ENCODE results near the gene TMEM126B.
A peak's percentile ranks its signal among the peaks of the same experiment; 100 is the strongest.

Gene TMEM126B

DNA sequence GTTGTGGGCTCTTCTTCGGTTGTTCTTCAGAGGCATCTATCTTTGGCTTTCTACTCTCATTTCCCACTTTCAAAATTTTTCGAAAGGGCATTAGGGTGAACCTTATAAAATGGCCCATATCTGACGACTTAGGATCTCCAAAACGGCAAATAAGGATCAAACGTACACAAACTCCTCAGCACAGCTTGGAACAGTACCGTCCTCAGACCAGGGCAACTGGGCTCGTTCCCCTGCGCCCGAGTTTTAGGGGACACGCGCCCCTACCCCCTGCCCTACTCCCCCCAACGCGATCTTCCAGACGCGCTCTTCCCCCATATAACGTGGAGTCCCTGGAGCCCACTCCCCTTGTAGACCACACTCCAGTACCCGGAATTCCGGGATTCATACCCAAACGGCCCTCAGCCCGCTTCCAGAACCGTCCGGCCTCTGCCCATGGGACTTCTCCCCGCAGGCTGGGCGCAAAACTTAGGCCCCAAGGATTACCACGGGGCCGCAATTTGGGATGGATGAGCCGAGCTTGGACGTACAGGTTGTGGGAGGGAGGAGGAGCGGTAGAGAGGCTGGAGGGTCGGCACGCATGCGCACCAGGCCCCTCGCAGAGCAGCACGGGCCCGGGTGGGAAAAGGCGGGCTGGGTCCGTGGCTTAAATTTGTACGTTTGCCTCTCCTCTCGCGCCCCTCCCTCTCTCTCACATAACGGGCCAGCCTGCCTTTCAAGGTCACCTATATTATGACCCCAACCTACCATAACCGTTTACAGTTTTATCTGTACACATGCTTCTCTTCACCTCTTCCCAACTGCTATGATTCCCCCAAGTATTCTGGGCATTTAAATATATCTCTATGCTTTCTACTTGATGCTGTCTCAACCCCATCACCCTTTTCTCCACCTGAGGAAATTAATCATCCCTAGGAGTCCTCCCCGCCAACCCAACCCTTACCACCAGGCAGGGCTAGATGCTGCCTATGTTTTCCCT is 54.2 kb downstream of the TMEM126B start:
- peak overlapping the region; percentile 52 for H3K4me3 ChIP-seq (ENCODE audit: low read depth, low read length)
- DNase-seq (ENCODE audit: low read depth): no peak

DNA sequence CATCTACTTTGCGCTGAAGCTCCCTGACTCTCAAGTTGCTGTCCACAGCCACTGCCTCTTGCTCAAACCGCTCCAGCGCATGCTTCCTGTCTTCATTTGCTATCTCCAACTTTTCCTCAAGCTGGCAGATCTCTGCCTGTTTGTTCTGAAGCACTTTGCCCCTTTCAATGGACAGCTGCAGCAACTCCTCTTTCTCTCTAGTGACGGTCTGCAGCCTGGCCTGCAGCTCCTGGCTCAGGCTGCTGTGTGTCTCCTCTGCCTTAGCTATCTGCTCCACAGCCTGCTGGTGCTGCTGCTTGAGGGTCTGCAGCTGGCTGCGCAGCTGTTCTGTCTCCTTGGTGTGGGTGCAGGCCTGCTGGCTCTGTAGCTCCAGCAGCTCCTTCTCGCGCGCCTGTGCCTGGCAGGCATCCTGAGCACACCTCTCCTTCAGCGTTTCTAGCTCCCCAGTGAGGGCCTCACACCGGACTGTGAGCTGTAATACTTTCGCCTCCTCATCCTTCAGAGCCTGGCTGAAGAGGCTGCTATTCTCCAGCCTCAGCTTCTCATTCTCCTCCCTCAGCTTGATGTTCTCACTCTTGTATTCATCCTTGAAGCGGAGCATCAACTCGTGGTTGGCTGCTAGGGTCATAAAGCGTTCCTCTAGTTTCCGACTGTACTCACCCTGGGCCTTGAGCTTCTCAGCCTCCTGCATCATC is 56.9 kb downstream of the TMEM126B start:
- in situ Hi-C loops (cut with HindIII; ENCODE audit: low sequenced_read_pairs): no loop called here
- H3K4me3 ChIP-seq (ENCODE audit: low read depth, low read length): peak overlapping the region; percentile 38
- TF ChIP-seq, protein P1, sequence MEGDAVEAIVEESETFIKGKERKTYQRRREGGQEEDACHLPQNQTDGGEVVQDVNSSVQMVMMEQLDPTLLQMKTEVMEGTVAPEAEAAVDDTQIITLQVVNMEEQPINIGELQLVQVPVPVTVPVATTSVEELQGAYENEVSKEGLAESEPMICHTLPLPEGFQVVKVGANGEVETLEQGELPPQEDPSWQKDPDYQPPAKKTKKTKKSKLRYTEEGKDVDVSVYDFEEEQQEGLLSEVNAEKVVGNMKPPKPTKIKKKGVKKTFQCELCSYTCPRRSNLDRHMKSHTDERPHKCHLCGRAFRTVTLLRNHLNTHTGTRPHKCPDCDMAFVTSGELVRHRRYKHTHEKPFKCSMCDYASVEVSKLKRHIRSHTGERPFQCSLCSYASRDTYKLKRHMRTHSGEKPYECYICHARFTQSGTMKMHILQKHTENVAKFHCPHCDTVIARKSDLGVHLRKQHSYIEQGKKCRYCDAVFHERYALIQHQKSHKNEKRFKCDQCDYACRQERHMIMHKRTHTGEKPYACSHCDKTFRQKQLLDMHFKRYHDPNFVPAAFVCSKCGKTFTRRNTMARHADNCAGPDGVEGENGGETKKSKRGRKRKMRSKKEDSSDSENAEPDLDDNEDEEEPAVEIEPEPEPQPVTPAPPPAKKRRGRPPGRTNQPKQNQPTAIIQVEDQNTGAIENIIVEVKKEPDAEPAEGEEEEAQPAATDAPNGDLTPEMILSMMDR (IDR thresholded peaks at IDR 0.05; ENCODE audit: low read depth, low read length, missing control alignments): no peak
- no peak for DNase-seq (ENCODE audit: low read depth)

More for the DNA sequence above, 54.2 kb downstream of the TMEM126B start:
- in situ Hi-C loops (cut with HindIII; ENCODE audit: low sequenced_read_pairs): no loop called here
- TF ChIP-seq, protein P1 (IDR thresholded peaks at IDR 0.05; ENCODE audit: low read depth, low read length, missing control alignments): no peak

DNA sequence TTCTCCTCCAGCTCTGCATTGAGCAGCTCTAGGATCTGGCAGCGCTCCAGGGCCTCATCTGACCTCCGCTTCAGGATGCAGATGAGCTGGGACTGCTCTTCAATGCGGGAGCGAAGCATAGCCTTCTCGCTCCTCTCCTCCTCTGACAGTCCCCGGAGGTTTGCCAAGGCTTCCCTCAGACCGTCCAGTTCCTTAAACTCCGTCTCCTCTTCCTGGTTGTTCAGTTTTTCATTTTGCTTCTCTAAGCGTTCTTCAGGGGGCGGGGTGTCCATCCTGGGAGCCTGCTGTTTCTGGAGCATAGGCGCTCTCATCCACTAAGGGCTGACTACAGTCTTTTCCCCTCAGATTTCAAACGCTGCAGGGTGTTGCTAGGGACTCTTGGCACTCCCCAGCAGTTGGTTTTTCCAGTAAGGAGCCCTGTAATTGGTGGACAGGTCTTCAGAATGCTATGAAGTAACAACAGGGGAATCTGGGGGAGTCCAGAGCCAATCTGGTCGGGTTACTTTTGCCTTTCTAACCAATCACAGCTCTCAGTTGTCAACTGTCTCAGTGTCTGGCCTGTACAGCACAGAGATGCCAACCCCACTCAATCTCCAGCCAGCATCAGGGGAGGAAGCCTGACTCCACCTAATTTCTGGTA is 57.5 kb downstream of the TMEM126B start, which contains the start of gene CCDC89:
Gene CCDC89 (minus strand): TSS at position 376 of the 640 bp plus-strand sequence. CDS start 65 bp downstream, at position 311.
- peak within 1 kb of the TSS; percentile 38 for H3K4me3 ChIP-seq (ENCODE audit: low read depth, low read length)
- peak; percentile 96 for DNase-seq (ENCODE audit: low read depth)

More for the DNA sequence above, 57.5 kb downstream of the TMEM126B start, which contains the start of gene CCDC89:
- TF ChIP-seq, protein P1 (IDR thresholded peaks at IDR 0.05; ENCODE audit: low read depth, low read length, missing control alignments): no peak
- in situ Hi-C loops (cut with HindIII; ENCODE audit: low sequenced_read_pairs): no loop called here
